ENCODE measurements around the gene CROT. TPM values are rescaled to one million over a fixed set of nuclear protein-coding genes. Genes with fewer than 3 reads are reported as not detected.
"Not testable (repeated sequence)": the region's sequence is repeated elsewhere in the genome, so short reads cannot be mapped to it uniquely, and the experiment has no call there.

The CROT gene, protein sequence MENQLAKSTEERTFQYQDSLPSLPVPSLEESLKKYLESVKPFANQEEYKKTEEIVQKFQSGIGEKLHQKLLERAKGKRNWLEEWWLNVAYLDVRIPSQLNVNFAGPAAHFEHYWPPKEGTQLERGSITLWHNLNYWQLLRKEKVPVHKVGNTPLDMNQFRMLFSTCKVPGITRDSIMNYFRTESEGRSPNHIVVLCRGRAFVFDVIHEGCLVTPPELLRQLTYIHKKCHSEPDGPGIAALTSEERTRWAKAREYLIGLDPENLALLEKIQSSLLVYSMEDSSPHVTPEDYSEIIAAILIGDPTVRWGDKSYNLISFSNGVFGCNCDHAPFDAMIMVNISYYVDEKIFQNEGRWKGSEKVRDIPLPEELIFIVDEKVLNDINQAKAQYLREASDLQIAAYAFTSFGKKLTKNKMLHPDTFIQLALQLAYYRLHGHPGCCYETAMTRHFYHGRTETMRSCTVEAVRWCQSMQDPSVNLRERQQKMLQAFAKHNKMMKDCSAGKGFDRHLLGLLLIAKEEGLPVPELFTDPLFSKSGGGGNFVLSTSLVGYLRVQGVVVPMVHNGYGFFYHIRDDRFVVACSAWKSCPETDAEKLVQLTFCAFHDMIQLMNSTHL
- polyA plus RNA-seq (ENCODE audit: insufficient read length) = 9.6 TPM

GRCh38 chr7:87345166-87345927, at the start of gene CROT:
CROT (plus strand) TSS chr7:87345664; CDS start chr7:87349069, 3,405 bp downstream.
- DNase-seq = peak; percentile 94

DNA sequence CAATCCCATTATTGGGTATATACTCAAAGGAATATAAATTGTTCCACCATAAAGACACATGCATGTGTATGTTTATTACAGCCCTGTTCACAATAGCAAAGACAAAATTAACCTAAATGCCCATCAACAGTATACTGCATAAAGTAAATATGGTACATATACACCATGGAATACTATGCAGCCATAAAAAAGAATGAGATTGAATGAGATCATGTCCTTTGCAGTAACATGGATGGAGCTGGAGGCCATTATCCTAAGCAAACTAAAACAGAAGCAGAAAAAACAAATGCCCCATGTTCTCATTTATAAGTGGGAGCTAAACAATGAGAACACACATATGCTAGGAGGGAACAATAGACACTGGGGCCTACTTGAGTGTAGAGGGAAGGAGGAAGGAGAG, 44.7 kb upstream of the CROT start:
- no peak for DNase-seq

GRCh38 chr7:87310790-87311419, 34.6 kb upstream of the CROT start:
- no peak for DNase-seq

DNA sequence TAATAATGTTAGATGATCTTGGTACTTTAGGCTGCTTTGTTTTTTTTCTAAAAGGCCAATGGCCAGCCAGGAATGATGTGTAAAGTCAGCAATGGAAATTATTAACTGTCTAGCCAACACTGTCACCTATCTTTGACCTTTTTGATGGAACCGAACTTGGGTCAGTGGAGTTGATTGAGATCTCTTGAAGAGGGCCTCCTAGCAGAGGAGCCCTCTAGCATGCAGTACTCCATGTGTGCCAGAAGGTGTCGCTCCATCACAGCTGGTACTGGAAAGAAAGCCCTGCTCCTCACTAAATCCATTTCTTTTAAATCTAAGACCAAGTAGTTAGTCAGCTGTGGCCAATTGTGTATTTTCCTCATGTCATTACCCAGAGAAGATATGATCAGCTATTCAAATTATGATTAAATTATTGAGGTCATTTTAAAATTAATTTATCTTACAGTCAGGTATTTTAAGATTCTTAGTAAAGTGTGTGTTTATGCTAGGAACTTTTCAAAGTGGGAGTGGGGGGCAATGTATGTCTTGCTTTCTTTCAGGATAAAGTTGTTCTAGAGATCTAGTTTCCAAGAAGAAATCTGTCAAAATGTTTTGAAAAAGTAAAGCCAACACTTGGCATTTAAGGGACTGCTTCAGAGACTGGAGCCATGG, 33.1 kb upstream of the CROT start:
- DNase-seq = peak; percentile 64

DNA sequence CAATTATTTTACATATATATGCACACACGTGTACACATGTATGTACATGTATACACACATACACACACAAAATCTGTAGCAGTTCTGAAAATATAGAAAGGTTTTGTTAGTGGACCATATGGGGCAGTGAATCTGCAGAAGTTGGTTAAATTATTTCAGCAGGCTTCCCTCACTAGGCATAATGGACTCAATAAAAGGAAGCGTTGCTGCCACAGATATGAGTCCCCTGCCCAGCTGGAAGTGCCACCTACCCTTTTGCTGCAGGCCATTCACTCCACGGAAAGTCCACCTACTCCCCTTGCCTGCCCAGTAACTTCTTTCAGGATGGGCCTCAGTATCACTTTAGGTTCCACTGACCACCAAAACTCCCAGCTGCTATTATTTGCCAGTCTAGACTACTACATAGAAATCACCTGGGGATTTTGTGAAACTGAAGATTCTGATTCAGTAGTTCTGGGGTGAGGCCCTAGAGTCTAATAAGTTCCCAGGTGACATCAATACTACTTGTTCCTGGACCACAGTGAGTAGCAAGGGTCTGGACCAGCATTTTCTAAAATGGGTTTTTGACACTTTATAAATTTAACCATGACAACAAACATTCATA, 29.3 kb upstream of the CROT start:
- DNase-seq = no peak

GRCh38 chr7:87316846-87317552, 28.5 kb upstream of the CROT start:
- DNase-seq = no peak

GRCh38 chr7:87317691-87318245, 27.7 kb upstream of the CROT start:
- no peak for DNase-seq

- no peak for DNase-seq
These were observed 26.7 kb upstream of the CROT start for GRCh38 chr7:87318741-87319140.

DNA sequence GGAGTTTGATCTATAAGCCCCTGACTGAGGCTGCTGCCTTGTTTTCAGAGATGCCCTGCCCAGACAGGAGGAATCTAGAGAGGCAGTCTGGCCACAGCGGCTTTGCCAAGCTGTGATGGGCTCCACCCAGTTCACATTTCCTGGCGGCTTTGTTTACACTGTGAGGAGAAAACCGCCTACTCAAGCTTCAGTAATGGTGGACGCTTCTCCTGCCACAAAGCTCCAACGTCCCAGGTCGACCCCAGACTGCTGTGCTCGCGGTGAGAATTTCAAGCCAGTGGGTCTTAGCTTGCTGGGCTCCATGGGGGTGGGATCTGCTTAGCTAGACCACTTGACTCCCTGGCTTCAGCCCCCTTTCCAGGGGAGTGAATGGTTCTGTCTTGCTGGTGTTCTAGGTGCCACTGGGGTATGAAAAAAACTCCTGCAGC, 26.3 kb upstream of the CROT start:
- not testable (repeated sequence) for DNase-seq

DNA sequence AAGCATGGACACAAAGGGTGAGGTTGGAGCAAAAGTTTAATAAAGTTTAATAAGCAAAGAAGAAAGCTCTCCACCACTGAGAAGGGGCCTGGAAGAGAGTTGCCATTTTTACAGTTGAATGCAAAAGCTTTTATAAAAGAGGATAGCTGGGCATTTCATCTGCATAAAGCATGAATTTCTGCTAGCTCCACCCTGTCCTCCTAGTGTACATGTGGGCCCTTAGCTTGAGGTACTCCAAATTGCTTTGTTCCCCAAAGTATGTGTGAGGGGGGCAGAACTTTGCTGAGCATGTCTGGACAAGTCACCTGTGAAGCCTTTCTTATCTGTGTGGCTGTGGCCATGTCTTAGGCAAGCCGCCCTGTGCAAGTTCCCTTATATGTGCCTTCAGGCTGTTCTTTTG, 22.6 kb upstream of the CROT start:
- no peak for DNase-seq

- DNase-seq = no peak
These were observed 19.7 kb upstream of the CROT start for GRCh38 chr7:87325576-87326370.

- DNase-seq = no peak
These were observed 17.2 kb upstream of the CROT start for GRCh38 chr7:87328281-87328680.

- DNase-seq = no peak
These were observed 15.1 kb upstream of the CROT start for GRCh38 chr7:87330316-87330715.

GRCh38 chr7:87330942-87331341, 14.5 kb upstream of the CROT start:
- DNase-seq = no peak

DNA sequence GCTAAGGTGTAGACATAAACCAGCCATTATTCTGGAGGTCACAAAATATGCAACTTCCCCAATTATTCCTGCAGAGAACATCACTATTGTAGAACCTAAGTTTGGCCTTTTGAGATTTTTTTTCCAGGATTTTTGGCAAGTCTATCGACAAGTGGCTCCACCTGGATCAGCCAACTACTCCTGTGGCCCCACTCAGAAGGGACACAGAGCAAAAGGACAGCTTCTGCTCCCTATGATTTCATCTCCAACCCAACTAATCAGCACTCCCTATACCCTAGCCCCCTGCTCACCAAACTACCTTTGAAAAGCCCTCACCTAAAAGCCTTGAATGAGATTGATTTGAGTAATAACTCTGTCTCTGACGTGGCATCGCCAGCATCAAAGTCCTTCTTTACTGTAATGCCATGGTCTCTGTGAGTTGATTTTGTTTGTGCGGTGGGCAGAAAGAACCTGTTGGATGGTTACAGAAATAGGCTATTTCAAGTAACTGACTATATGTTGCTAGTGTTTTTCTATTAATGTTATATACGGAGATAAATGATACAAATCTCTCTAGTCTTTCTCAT, 13.7 kb upstream of the CROT start:
- no peak for DNase-seq

GRCh38 chr7:87332321-87332720, 13.1 kb upstream of the CROT start:
- no peak for DNase-seq

- no peak for DNase-seq
These were observed 9.3 kb upstream of the CROT start for GRCh38 chr7:87336136-87336535.

DNA sequence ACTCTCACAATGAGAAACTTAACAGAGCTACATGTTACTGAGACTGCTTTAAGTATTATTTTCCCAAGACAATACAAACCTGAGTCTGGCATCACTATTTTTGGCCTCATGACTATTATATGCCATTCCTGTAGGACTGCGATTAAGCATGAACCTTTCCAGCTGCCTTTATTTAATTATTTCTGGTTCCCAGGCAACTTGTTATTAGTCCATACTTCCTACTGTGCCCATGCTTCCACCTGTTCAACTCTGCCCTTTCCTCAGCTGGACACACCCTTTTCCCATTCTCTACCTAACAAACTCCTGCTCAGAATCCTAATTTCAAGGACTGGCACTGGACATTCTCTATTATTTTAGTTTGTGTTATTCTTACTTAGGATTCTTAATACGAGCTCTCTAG, 8.1 kb upstream of the CROT start:
- DNase-seq = no peak

- no peak for DNase-seq
These were observed 6.0 kb upstream of the CROT start for GRCh38 chr7:87339373-87339897.
